ENCODE measurements around the gene PIRT. TPM values are rescaled to one million over a fixed set of nuclear protein-coding genes. Genes with fewer than 3 reads are reported as not detected.

PIRT gene
- total RNA-seq, 1 experiment from 2014 or later, result not detected

- ChIA-PET POLR2A (no interaction called here), CTCF (no interaction called here), RAD21 (ENCODE audit: low non-redundant PET in 1 of 2, low total read pairs in 2 of 2, uncharacterized antibody in 2 of 2, unreplicated experiment in 2 of 2) (no interaction called here)
- H3K4me2 ChIP-seq (ENCODE audit: low read length), result no peak within 1 kb of the TSS
- ATAC-seq (no peak), DNase-seq (ENCODE audit: low read depth, low spot score) (no peak)
- H3K4me3 ChIP-seq (replicated peaks in 1 of 2; ENCODE audit: low read depth in 1 of 2, low read length in 2 of 2), result no peak within 1 kb of the TSS
- no peaks in the 10 kb centered on the region for H3K79me2 ChIP-seq (ENCODE audit: insufficient read depth, low read length)
- H3K4me1 ChIP-seq (ENCODE audit: control insufficient read depth in 1 of 2, insufficient read depth in 2 of 2, low read length in 2 of 2), result no peaks in the 10 kb centered on the region
- BruUV-seq (replicated peaks), result no TSS peak
- no peak for TF ChIP-seq REST (IDR thresholded peaks at IDR 0.05; ENCODE audit: low read depth)
- no peak for TF ChIP-seq ATF3 (IDR thresholded peaks at IDR 0.05)
- no peak for TF ChIP-seq POLR2AphosphoS5 (IDR thresholded peaks at IDR 0.05; ENCODE audit: low read depth, low read length)
- TF ChIP-seq SRF (IDR thresholded peaks at IDR 0.05; ENCODE audit: low read depth), result no peak
- TF ChIP-seq ZNF274 (IDR thresholded peaks at IDR 0.05; ENCODE audit: low read depth, low read length), result no peak
- no peak for TF ChIP-seq TCF7L2 (IDR thresholded peaks at IDR 0.05; ENCODE audit: borderline replicate concordance, extremely low read depth, insufficient read depth, insufficient read length)
- TF ChIP-seq EZH2phosphoT487 (IDR thresholded peaks at IDR 0.05; ENCODE audit: borderline replicate concordance), result no peak
- TF ChIP-seq ELF1 (IDR thresholded peaks at IDR 0.05; ENCODE audit: borderline replicate concordance, low read depth), result no peak
- TF ChIP-seq CEBPB (IDR thresholded peaks at IDR 0.05; ENCODE audit: low read depth), result no peak
- TF ChIP-seq ZFX (IDR thresholded peaks at IDR 0.05), result no peak
- no peak for TF ChIP-seq JUND (IDR thresholded peaks at IDR 0.05)
- no peak for TF ChIP-seq CTCF (IDR thresholded peaks at IDR 0.05 in 2 of 3, conservative IDR thresholded peaks at IDR 0.05 in 1 of 3; ENCODE audit: borderline replicate concordance in 1 of 3, insufficient read depth in 1 of 3, low read depth in 2 of 3, low read length in 2 of 3)
- TF ChIP-seq FOSL1 (IDR thresholded peaks at IDR 0.05; ENCODE audit: low read depth), result no peak
- H3K36me3 ChIP-seq (ENCODE audit: control insufficient read depth in 1 of 2, insufficient read depth in 2 of 2, low read length in 2 of 2), result no peaks in the 10 kb centered on the region
- H3K9ac ChIP-seq (ENCODE audit: low read length), result no peak within 1 kb of the TSS
- no peak within 1 kb of the TSS for H3K27ac ChIP-seq (ENCODE audit: low read depth, low read length)
- intact Hi-C loops (cut with micrococcal nuclease), result no loop called here
- H3K9me2 ChIP-seq (ENCODE audit: insufficient read depth), result no peaks in the 10 kb centered on the region
- H3K27me3 ChIP-seq (ENCODE audit: insufficient read depth, low read length), result no peaks in the 10 kb centered on the region
- H3K9me3 ChIP-seq (ENCODE audit: control insufficient read depth in 1 of 2, insufficient read depth in 1 of 2, low read depth in 1 of 2, low read length in 2 of 2), result no peaks in the 10 kb centered on the region
- H2AFZ ChIP-seq (ENCODE audit: low read depth, low read length, poor library complexity, severe bottlenecking), result no peak within 1 kb of the TSS
- H4K20me1 ChIP-seq (ENCODE audit: insufficient read depth), result no peaks in the 10 kb centered on the region
Observed at GRCh38 chr17:10803830-10804475, 33.9 kb downstream of the PIRT start, which contains the start of gene TMEM238L. TSS of gene TMEM238L (minus strand) at chr17:10804099. CDS start at chr17:10803963, 136 bp downstream.

Data from HCT116 (cell line).